Neutrophil (primary cell): Measurements from ENCODE around the gene KIF25.
"Not testable (repeated sequence)": the region's sequence is repeated elsewhere in the genome, so short reads cannot be mapped to it uniquely, and the experiment has no call there.

Experiments used
- H3K27ac ChIP-seq: fragments of 200-600 bp; sonication (generic); 2 replicates; pipeline ENCODE4 v1.5.1; 2016; ENCODE audit warnings: mild to moderate bottlenecking, moderate library complexity
- H3K27me3 ChIP-seq: fragments of 200-600 bp; sonication (generic); 2 replicates; pipeline ENCODE4 v1.6.0; 2016; ENCODE audit warnings: mild to moderate bottlenecking
- H3K36me3 ChIP-seq: fragments of 200-600 bp; sonication (generic); 2 replicates; pipeline ENCODE4 v1.5.1; 2017
- H3K4me1 ChIP-seq, 2 experiments: fragments of 200-600 bp in 1 of 2; sonication (generic) in 1 of 2; 1 replicate in 1 of 2; 2 replicates in 1 of 2; pipeline versions ENCODE4 v1.5.1 to v1.6.1; 2013 to 2016; ENCODE audit warnings: low read depth in 1 of 2, low read length in 1 of 2, mild to moderate bottlenecking in 1 of 2, moderate library complexity in 1 of 2; ENCODE audit not compliant: control insufficient read depth in 1 of 2, insufficient read depth in 1 of 2
- H3K4me3 ChIP-seq, 2 experiments: fragments of 200-600 bp in 1 of 2; sonication (generic) in 1 of 2; 1 replicate in 1 of 2; 2 replicates in 1 of 2; pipeline ENCODE4 v1.5.1; 2013 to 2016; ENCODE audit warnings: low read depth in 1 of 2, low read length in 1 of 2, mild to moderate bottlenecking in 1 of 2, moderate library complexity in 1 of 2
- H3K9me3 ChIP-seq: fragments of 200-600 bp; sonication (generic); 2 replicates; pipeline ENCODE4 v1.5.1; 2016
- TF ChIP-seq, protein P1 (sequence below): fragments of 200-600 bp; sonication (generic); IDR thresholded peaks from 2 replicates; pipeline ENCODE4 v1.5.1; 2016; ENCODE audit warnings: antibody characterized with exemption

KIF25 gene

DNA sequence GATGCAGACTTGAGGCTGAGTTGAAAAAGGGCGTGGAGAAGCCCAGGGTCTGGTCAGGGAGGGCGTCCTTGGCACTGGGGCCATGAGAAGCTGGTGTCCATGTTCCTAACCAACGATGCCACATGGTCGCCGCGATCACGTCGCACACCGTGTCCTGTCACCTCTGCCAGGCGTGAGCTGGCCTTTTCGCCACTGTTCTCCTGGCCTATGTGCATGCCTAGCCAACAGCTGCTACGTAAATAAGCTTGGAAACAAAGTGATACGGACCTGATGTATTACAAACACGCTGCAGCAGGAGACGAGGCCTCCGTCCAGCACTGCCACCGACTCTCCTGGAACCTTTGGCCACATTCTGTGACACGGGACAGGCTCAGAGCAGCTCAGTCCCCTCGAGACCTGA lies 22.0 kb upstream of the KIF25 start:
- no peaks in the 10 kb centered on the region for H3K27me3 ChIP-seq
- TF ChIP-seq, protein P1, sequence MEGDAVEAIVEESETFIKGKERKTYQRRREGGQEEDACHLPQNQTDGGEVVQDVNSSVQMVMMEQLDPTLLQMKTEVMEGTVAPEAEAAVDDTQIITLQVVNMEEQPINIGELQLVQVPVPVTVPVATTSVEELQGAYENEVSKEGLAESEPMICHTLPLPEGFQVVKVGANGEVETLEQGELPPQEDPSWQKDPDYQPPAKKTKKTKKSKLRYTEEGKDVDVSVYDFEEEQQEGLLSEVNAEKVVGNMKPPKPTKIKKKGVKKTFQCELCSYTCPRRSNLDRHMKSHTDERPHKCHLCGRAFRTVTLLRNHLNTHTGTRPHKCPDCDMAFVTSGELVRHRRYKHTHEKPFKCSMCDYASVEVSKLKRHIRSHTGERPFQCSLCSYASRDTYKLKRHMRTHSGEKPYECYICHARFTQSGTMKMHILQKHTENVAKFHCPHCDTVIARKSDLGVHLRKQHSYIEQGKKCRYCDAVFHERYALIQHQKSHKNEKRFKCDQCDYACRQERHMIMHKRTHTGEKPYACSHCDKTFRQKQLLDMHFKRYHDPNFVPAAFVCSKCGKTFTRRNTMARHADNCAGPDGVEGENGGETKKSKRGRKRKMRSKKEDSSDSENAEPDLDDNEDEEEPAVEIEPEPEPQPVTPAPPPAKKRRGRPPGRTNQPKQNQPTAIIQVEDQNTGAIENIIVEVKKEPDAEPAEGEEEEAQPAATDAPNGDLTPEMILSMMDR: no peak

GRCh38 chr6:167976116-167976657 lies 21.3 kb upstream of the KIF25 start:
- H3K4me3 ChIP-seq, H3K27ac ChIP-seq, H3K9me3 ChIP-seq, H3K4me1 ChIP-seq, H3K27me3 ChIP-seq, H3K36me3 ChIP-seq: not testable (repeated sequence)

More for the DNA sequence above, 22.0 kb upstream of the KIF25 start:
- Histone ChIP-seq H3K4me1 (no peaks in the 10 kb centered on the region), H3K27ac (no peak overlapping the region), H3K9me3 (no peaks in the 10 kb centered on the region), H3K4me3 (no peak overlapping the region), H3K36me3 (no peaks in the 10 kb centered on the region)

GRCh38 chr6:167976708-167977107 lies 20.8 kb upstream of the KIF25 start:
- TF ChIP-seq, protein P1: no peak
- Histone ChIP-seq H3K9me3 (no peaks in the 10 kb centered on the region), H3K27ac (no peak overlapping the region), H3K4me3 (no peak overlapping the region), H3K4me1 (no peaks in the 10 kb centered on the region), H3K27me3 (no peaks in the 10 kb centered on the region), H3K36me3 (no peaks in the 10 kb centered on the region)

DNA sequence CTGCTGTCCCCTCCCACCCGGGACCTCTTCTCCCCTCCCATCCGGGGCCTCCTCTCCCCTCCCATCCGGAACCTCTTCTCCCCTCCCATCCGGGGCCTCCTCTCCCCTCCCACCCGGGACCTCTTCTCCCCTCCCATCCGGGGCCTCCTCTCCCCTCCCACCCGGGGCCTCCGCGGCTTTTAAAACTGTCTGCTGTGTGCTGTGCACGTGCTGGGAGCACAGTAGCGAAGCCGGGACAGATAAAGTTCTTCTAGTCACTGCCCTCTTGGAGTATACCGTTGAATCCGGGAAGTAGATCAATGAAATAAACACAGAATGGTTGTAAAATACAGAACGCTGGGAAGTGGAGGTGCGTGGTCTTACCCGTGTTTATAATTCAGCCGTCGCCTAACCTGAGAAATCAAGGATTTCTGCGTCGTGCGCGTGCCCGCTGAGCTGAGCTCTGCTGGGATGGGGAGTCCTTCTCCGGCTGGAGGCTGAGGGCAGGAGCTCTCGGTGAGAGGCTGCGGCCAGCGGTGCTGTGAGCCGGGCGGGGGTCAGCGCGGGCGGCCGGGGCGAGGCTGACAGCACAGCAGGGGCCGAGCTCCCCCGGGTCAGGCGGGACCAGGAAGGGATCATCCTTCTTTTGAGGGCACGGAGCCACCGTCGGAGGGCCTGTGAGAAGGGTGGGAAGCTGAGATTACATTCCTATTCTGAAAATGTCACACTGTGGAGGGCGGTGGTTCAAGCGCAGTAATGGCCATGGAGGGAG lies 19.6 kb upstream of the KIF25 start:
- H3K27ac ChIP-seq: no peak overlapping the region

DNA sequence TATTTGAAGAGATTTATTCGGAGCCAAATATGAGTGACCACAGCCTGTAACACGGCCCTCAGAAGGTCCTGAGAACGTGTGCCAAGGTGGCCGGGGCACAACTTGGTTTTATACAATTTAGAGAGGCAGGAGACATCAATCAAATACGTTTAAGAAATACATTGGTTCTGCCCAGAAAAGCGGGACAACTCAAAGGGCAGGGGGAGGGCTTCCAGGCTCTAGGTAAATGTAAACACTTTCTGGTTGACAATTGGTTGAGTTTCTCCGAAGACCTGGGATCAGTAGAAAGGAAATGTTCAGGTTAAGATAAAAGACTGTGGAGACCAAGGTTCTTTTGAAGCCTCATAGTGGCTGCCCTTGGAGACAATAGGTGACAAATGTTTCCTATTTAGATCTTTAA lies 18.9 kb upstream of the KIF25 start:
- H3K36me3 ChIP-seq: no peaks in the 10 kb centered on the region
- no peaks in the 10 kb centered on the region for H3K27me3 ChIP-seq
- TF ChIP-seq, protein P1: no peak
- H3K9me3 ChIP-seq: no peaks in the 10 kb centered on the region
- no peaks in the 10 kb centered on the region for H3K4me1 ChIP-seq
- H3K27ac ChIP-seq: no peak overlapping the region
- H3K4me3 ChIP-seq: no peak overlapping the region

More for the DNA sequence above, 19.6 kb upstream of the KIF25 start:
- TF ChIP-seq, protein P1: no peak
- H3K36me3 ChIP-seq: no peaks in the 10 kb centered on the region
- H3K9me3 ChIP-seq: no peaks in the 10 kb centered on the region
- H3K4me1 ChIP-seq: no peaks in the 10 kb centered on the region
- no peak overlapping the region for H3K4me3 ChIP-seq
- H3K27me3 ChIP-seq: no peaks in the 10 kb centered on the region

- H3K4me1 ChIP-seq: no peaks in the 10 kb centered on the region
- no peaks in the 10 kb centered on the region for H3K27me3 ChIP-seq
- TF ChIP-seq, protein P1: no peak
- no peak overlapping the region for H3K27ac ChIP-seq
- H3K36me3 ChIP-seq: no peaks in the 10 kb centered on the region
- H3K4me3 ChIP-seq: no peak overlapping the region
- H3K9me3 ChIP-seq: no peaks in the 10 kb centered on the region
Observed at GRCh38 chr6:167979436-167980139, 17.9 kb upstream of the KIF25 start.
